ENCODE measurements around the gene NIP7. TPM values are rescaled to one million over a fixed set of nuclear protein-coding genes. Genes with fewer than 3 reads are reported as not detected.

Gene NIP7
- total and polyA plus RNA-seq, 2 of the 8 experiments (the other 6 are each of a cell fraction or from before 2014, with no cell fraction given) = 14.5 to 52.2 TPM

- WGBS, 2 experiments (ENCODE audit: extremely low coverage in 1 of 2, insufficient coverage in 1 of 2, insufficient read length in 1 of 2, insufficient replicate concordance in 2 of 2, low coverage in 1 of 2, low lambda C conversion rate in 2 of 2, missing lambda C conversion rate in 1 of 2) = 94% methylated on average over 2 of the region's 2 CpGs; no CpG with 5 or more reads in 1 of the 2 experiments
- H4K91ac ChIP-seq (replicated peaks; ENCODE audit: insufficient read length, low read length) = no peak overlapping the region
- H3K9ac ChIP-seq (replicated peaks in 1 of 4; ENCODE audit: extremely low read depth in 1 of 4, low read depth in 3 of 4, low read length in 3 of 4) = no peak overlapping the region
- no peaks in the 10 kb centered on the region for H3K79me1 ChIP-seq (ENCODE audit: low read depth, low read length)
- DNase-seq (ENCODE audit: low read depth in 1 of 2, low spot score in 2 of 2) (no peak), FAIRE-seq (no peak)
- peaks cover 0 to 4% of the 10 kb centered on the region in 2 experiments for H4K20me1 ChIP-seq (replicated peaks in 1 of 2; ENCODE audit: control insufficient read depth in 1 of 2, insufficient read depth in 2 of 2, low read length in 2 of 2)
- H4K5ac ChIP-seq (ENCODE audit: insufficient read length, low read depth, low read length) = no peak overlapping the region
- no peak overlapping the region for H2AFZ ChIP-seq (ENCODE audit: low read length)
- H3K14ac ChIP-seq (ENCODE audit: insufficient read length) = no peak overlapping the region
- H3K36me3 ChIP-seq (ENCODE audit: control insufficient read depth in 2 of 4, insufficient read depth in 4 of 4, low read length in 3 of 4) = peaks cover 8 to 47% (median 34%) of the 10 kb centered on the region in 4 experiments
- no peak overlapping the region for H3K23ac ChIP-seq (ENCODE audit: insufficient read length)
- H3K9me3 ChIP-seq (ENCODE audit: insufficient read depth in 2 of 2, low read depth in 1 of 2, low read length in 1 of 2) = no peaks in the 10 kb centered on the region
- no peak overlapping the region for H2BK5ac ChIP-seq (ENCODE audit: low read depth, low read length)
- H3K23me2 ChIP-seq (ENCODE audit: low read depth, low read length) = no peaks in the 10 kb centered on the region
- no peak overlapping the region for H3K4ac ChIP-seq (replicated peaks; ENCODE audit: insufficient read length, low read depth, low read length)
- H3K4me2 ChIP-seq (ENCODE audit: insufficient read depth in 1 of 2, low read depth in 2 of 2, low read length in 2 of 2) = no peak overlapping the region
- ChIA-PET CTCF (ENCODE audit: partially characterized antibody) (no interaction called here), POLR2A (ENCODE audit: partially characterized antibody) (no interaction called here)
- no peak overlapping the region for H3K56ac ChIP-seq (replicated peaks; ENCODE audit: insufficient read length, low read depth, low read length)
- no peak overlapping the region for H2AK5ac ChIP-seq (ENCODE audit: low read depth, low read length)
- H4K8ac ChIP-seq (ENCODE audit: extremely low read depth, insufficient read depth, low read length) = no peak overlapping the region
- H2BK12ac ChIP-seq (ENCODE audit: low read depth, low read length) = no peak overlapping the region
- H3K79me2 ChIP-seq (ENCODE audit: control insufficient read depth in 1 of 2, insufficient read depth in 2 of 2, low read length in 2 of 2) = no peaks in the 10 kb centered on the region
- no peak overlapping the region for H2BK20ac ChIP-seq (ENCODE audit: low read length)
- no peak overlapping the region for H2BK120ac ChIP-seq (replicated peaks; ENCODE audit: low read depth, low read length)
- H2BK15ac ChIP-seq (ENCODE audit: low read length) = no peak overlapping the region
- H3K27me3 ChIP-seq (replicated peaks in 1 of 4; ENCODE audit: control insufficient read depth in 3 of 4, extremely low read depth in 1 of 4, insufficient read depth in 3 of 4, low read length in 3 of 4) = no peaks in the 10 kb centered on the region
- no peak overlapping the region for H3K27ac ChIP-seq (ENCODE audit: low read depth, low read length)
- no peak overlapping the region for H3K18ac ChIP-seq (ENCODE audit: extremely low read depth, low read length)
- no peak overlapping the region for H3K4me3 ChIP-seq (ENCODE audit: extremely low read depth in 1 of 4, insufficient read depth in 2 of 4, low read depth in 3 of 4, low read length in 4 of 4)
- H3K4me1 ChIP-seq (replicated peaks in 1 of 4; ENCODE audit: control insufficient read depth in 3 of 4, insufficient read depth in 4 of 4, low read length in 3 of 4) = no peaks in the 10 kb centered on the region
- TF ChIP-seq GTF2F1 (IDR thresholded peaks at IDR 0.05; ENCODE audit: borderline replicate concordance, low read depth, low read length) (no peak), SIX5 (IDR thresholded peaks at IDR 0.05; ENCODE audit: low read depth, low read length) (no peak), PHF8 (conservative IDR thresholded peaks at IDR 0.05; ENCODE audit: low read depth, low read length) (no peak), HDAC2 (IDR thresholded peaks at IDR 0.05; ENCODE audit: borderline replicate concordance in 1 of 2, low read depth in 2 of 2, low read length in 2 of 2) (no peak), TAF7 (optimal IDR thresholded peaks at IDR 0.05; ENCODE audit: borderline replicate concordance, low read depth, low read length) (no peak), TAF1 (IDR thresholded peaks at IDR 0.05; ENCODE audit: low read depth, low read length) (no peak), SAP30 (IDR thresholded peaks at IDR 0.05; ENCODE audit: insufficient read depth, insufficient replicate concordance, low read length) (no peak), TEAD4 (IDR thresholded peaks at IDR 0.05; ENCODE audit: low read depth, low read length) (no peak), CHD2 (IDR thresholded peaks at IDR 0.05; ENCODE audit: low read length) (no peak), RFX5 (IDR thresholded peaks at IDR 0.05; ENCODE audit: borderline replicate concordance, low read depth, low read length) (no peak), CTCF (IDR thresholded peaks at IDR 0.05; ENCODE audit: control extremely low read depth in 1 of 3, insufficient read depth in 1 of 3, low read depth in 1 of 3, low read length in 3 of 3) (no peak), CREB1 (IDR thresholded peaks at IDR 0.05) (no peak), SRF (IDR thresholded peaks at IDR 0.05; ENCODE audit: low read depth, low read length) (no peak)
These were observed 32.0 kb downstream of the NIP7 start for GRCh38 chr16:69371564-69371963.
